Endothelial cell of umbilical vein (primary cell): ENCODE data around the gene MYBBP1A.

Experiments
- MAX ChIP-seq: IDR thresholded peaks from 2 replicates; pipeline ENCODE4 v1.6.1; 2011; ENCODE audit not compliant: insufficient read depth, insufficient read length
- POLR2A ChIP-seq: IDR thresholded peaks from 2 replicates; pipeline ENCODE4 v1.6.1; 2012; ENCODE audit warnings: low read depth, mild to moderate bottlenecking, control low read depth, low read length

- TF ChIP-seq POLR2A (no peak), MAX (no peak)
These were observed 26.9 kb upstream of the MYBBP1A start for GRCh38 chr17:4582101-4582501.
